Measurements from ENCODE around the gene SNX11.

The SNX11 gene

GRCh38 chr17:48100160-48100559, 7.4 kb upstream of the SNX11 start:
- DNase-seq (ENCODE audit: low read depth) = peak; percentile 55

GRCh38 chr17:48100591-48101011, 7.0 kb upstream of the SNX11 start:
- peak; percentile 56 for DNase-seq (ENCODE audit: low read depth)

GRCh38 chr17:48101012-48101720, 6.4 kb upstream of the SNX11 start, which contains the start of gene CBX1:
CBX1 (minus strand) TSS chr17:48101478; CDS start chr17:48077004, 24,474 bp downstream.
- peak; percentile 92 for DNase-seq (ENCODE audit: low read depth)

GRCh38 chr17:48102043-48102750, 5.4 kb upstream of the SNX11 start:
- no peak for DNase-seq (ENCODE audit: low read depth)

DNA sequence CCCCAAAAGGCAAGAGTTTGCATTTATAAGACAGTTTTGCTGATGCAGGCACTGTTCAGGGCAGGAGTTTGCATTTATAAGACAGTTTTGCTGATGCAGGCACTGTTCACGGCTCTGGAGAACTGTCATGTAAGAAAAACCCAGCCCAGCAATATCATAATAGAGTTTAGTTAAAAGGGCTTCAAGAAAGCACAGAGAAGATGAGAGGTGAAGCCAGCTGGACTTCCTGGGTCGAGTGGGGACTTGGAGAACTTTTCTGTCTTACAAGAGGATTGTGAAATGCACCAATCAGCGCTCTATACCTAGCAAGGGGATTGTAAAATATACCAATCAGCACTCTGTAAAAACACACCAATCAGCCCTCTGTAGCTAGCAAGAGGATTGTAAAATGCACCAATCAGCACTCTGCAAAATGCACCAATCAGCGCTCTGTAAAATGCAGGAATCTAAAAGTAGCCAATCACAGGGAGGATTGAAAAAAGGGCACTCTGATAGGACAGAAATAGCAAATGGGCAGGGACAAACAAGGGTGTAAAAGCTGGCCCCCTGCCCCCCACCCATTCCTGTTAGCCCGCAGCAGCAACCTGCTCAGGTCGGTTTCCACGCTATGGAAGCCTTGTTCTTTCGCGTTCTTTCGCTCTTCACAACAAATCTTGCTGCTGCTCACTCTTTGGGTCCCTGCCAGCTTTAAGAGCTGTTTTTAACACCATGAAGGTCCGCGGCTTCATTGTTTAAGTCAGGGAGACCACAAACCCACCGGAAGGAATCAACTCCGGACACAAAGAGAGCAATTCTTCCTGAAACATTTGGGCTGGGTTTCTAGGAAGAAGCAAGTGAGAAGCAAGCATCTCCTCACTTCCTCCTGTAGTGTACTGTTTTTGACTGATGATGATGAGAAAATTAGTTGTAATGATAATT, 4.5 kb upstream of the SNX11 start:
- no peak for DNase-seq (ENCODE audit: low read depth)

DNA sequence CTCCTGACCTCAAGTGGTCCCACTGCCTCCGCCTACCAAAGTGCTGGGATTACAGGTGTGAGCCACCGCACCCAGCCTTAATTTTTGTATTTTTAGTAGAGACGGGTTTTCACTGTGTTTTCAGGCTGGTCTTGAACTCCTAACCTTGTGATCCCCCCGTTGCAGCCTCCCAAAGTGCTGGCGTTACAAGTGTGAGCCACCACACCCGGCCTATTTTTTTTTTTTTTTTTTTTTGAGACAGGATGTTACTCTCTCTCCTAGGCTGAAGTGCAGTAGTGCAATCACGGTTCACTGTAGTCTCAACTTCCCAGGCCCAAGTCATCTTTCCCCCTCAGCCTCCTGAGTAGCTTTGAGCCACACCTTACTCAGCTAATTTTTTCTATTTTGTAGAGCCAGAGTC, 3.1 kb upstream of the SNX11 start:
- no peak for DNase-seq (ENCODE audit: low read depth)

- no peak for DNase-seq (ENCODE audit: low read depth)
These were observed 797 bp upstream of the SNX11 start for GRCh38 chr17:48106802-48107136.

DNA sequence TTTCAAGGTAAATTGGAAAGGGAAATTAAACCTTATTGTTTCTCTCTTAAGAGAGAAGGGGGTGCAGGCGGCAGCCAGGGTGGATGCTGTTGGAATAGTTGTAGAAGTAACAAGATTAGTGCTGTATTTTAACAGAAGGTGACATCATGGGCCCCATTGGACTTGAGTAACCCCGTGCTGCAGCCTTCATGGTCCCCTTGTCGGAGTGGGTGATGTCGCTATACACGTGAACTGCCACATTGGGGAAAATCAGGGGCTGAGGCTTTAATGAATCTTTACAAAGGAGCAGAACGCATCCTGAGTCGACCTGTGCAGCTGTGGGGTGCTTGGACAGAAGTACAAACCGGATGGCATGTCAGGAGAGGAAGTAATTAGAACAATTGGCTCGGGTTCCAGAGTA, 3.2 kb downstream of the SNX11 start:
- DNase-seq (ENCODE audit: low read depth) = no peak

DNA sequence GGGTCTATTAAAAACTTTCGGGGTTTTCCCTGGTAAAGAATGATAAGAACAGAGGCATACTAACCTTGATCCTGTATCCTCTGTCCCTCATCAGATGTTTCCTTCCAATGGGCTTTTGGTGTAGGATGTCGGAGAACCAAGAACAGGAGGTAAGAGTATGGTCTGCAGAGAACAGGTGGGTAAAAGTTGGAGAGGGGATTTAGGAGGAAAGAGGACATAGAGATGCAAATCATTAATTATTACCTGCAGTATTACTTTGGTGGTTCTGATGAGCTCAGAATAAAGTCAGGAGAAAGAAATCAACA, 4.3 kb downstream of the SNX11 start:
- DNase-seq (ENCODE audit: low read depth) = no peak

GRCh38 chr17:48113201-48113676, 5.7 kb downstream of the SNX11 start:
- DNase-seq (ENCODE audit: low read depth) = no peak

- DNase-seq (ENCODE audit: low read depth) = no peak
These were observed 14.5 kb downstream of the SNX11 start for GRCh38 chr17:48121923-48122664.

DNA sequence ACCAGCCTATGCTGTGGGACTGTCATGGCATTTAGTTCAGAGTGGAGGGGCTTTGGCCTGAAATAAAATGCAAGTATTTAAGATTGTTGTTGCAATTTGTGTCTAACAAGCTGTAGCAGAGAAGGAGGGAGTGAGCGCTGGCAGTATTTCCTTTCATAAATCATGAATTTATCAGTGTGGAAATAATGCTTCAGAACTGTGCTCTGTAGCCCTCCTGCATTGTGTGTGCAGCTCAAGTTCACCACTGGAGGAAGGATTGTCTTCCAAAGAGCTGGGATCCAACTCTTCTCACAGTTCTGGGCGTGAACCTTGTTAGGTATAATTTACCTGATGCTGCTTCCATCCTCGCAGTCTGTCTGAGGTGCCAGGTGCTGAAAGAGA, 15.1 kb downstream of the SNX11 start:
- no peak for DNase-seq (ENCODE audit: low read depth)

- no peak for DNase-seq (ENCODE audit: low read depth)
These were observed 15.5 kb downstream of the SNX11 start for GRCh38 chr17:48123111-48123510.

- no peak for DNase-seq (ENCODE audit: low read depth)
These were observed 16.3 kb downstream of the SNX11 start for GRCh38 chr17:48123776-48124388.

DNA sequence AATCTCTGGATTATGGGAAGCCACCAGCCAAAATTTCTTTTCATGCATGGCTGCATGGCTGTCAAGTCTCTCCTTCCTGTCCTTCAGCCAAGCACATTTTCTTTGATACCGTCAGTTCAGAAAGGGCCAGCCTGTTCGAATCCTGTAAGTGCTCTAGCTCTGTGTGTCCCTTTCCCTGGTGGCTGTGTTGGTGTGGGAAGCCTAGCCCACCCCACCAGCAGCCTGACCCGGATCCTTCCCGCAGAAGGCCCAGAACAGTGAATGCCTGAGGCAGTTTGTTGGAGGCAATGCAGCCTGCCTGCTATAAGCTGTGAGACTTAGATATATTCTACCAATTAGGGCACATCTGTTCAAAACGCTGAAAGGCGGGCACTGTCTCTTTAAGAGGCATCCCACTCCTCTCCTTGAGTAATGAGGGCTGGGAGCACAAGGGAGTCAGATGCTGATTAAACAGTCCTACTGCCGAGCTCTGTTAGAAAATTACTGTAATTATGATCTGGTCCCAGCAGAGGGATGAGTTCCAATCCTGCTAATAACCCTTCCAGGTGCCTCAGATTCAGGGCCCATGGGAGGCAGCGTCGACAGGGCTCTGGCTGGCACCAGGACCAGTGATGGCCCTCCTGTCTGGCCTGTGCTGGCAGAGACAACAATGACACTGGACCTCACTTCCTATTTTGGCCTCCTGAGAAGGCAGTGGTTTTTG, 18.4 kb downstream of the SNX11 start:
- no peak for DNase-seq (ENCODE audit: low read depth)

DNA sequence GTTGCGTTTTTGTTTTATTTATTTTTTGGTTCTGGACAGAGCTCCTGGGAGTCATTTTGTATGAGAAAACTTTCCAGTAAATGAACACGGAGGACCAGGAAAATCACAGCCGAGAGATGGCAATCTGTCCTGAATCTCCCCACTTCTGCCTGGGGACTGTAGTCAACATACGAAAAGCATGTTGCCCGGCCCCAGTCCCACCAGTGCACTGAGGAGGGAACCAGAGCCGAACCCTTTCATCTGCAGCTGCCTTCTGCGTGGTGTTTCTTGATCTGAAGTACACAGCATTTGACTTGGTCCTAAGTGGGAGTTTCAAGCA, 18.9 kb downstream of the SNX11 start:
- DNase-seq (ENCODE audit: low read depth) = no peak

DNA sequence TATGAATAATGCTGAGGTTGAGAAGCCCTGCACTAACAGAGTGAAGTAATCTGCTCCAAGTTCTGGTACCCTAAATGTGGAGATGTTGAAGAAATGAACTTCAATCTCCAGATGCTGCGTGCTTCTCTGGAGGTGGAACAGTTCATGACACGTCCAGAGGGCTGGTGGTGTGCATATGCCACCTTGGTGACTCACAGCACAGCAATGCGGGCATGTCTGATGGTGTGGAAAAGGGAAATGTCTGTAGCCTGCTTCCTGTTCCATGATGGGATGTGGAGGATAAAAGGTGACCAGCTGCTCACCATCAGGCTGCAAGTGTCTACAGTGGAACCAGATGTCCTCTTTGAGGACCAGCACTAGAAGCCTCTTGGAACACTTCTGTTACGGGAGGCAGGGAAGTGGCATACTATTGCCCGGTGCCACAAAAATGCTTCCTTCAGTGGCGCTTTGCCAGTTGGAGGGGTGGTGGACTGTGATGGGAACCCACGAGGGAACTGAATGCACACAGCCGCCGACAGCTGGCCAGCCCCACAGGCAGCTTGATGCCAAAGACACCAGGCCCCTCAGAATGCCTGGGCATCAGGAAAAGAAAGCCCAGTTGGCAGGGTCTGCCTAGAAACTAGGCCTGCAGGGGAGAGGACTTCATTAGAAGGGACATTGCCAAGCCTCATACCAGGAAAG, 19.9 kb downstream of the SNX11 start:
- peak; percentile 11 for DNase-seq (ENCODE audit: low read depth)

GRCh38 chr17:48128400-48128799, 20.8 kb downstream of the SNX11 start:
- DNase-seq (ENCODE audit: low read depth) = no peak

DNA sequence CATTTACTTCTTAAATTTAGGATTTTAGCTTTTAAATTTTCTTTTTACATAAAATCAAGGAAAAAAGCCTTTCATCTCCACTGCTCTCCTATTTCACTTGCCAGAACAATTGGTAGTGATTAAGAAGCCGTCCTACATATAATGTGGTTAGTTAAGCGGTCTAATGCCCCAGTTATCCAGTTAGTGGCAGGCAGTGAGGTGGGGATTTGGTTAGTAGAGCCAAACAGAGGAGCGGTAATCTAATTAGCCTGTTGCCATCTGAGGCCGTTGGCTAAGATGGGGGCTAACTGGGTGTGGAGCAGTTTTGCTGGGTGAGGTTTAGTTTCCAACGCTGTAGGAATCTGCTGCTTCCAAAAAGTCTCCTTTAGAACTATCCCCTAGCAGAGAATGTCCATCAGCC, 22.4 kb downstream of the SNX11 start:
- no peak for DNase-seq (ENCODE audit: low read depth)

- DNase-seq (ENCODE audit: low read depth) = peak; percentile 53
These were observed 23.8 kb downstream of the SNX11 start for GRCh38 chr17:48131216-48131824.

Data from amniotic epithelial cell (primary cell).